HCT116 (cell line): ENCODE measurements around the gene PTPRC. TPM values are rescaled to one million over a fixed set of nuclear protein-coding genes. Genes with fewer than 3 reads are reported as not detected.

Source experiments
- ATAC-seq: fragments of 200-7000 bp; cut with Tn5 transposase; 2 replicates; pipeline ENCODE4 v1.9.1; 2020; ENCODE audit warnings: mild to moderate bottlenecking, moderate library complexity
- BruUV-seq: library from RNA; stranded (reverse); fragments of 400-500 nt; replicated peaks from 2 replicates; lab custom pipeline; 2021; lab: Mats Ljungman, UMichigan
- CTCF ChIA-PET: fragments of 300-600 bp; sonication (Branson Sonifier 250); formaldehyde crosslinking; loops from one replicate; lab custom pipeline; 2021; ENCODE audit warnings: antibody characterized with exemption; lab: Charles Lee
- POLR2A ChIA-PET: fragments of 300-600, 350-600 bp; sonication (Branson Sonifier 250); formaldehyde crosslinking; loops from one replicate; lab custom pipeline; 2021; ENCODE audit warnings: antibody characterized with exemption; lab: Charles Lee
- RAD21 ChIA-PET, 2 experiments: fragments of 300-600 bp; sonication (Branson Sonifier 250); formaldehyde crosslinking; loops; one replicate each; lab custom pipeline; 2023; ENCODE audit warnings: low total read pairs in 2 of 2; ENCODE audit not compliant: uncharacterized antibody in 2 of 2, unreplicated experiment in 2 of 2, low non-redundant PET in 1 of 2; lab: Charles Lee
- DNase-seq: peaks from one replicate; pipeline ENCODE4 v3.0.0-alpha.2; 2010; ENCODE audit warnings: low read depth, low spot score
- H2AFZ ChIP-seq: fragments of 200-600 bp; shearing (Covaris generic), sonication (generic); 2 replicates; pipeline ENCODE4 v1.6.1; 2017; ENCODE audit warnings: low read depth, mixed run types, mixed read lengths, antibody characterized with exemption, low read length; ENCODE audit not compliant: poor library complexity, severe bottlenecking
- H3K27ac ChIP-seq: 2 replicates; pipeline ENCODE4 v1.5.1; 2012; ENCODE audit warnings: low read depth, low read length
- H3K27me3 ChIP-seq: fragments of 200-600 bp; sonication (generic); 2 replicates; pipeline ENCODE4 v1.6.1; 2016; ENCODE audit warnings: mixed run types, low read length, mixed read lengths; ENCODE audit not compliant: insufficient read depth
- H3K36me3 ChIP-seq, 2 experiments: fragments of 200-500 bp in 1 of 2; fragments of 200-600 bp in 1 of 2; sonication (Bioruptor generic) in 1 of 2; sonication (generic) in 1 of 2; 2 replicates each; pipeline versions ENCODE4 v1.5.1 to v1.6.1; 2014 to 2016; ENCODE audit warnings: low read length in 2 of 2, inconsistent platforms in 1 of 2, mixed read lengths in 1 of 2, mixed run types in 1 of 2; ENCODE audit not compliant: insufficient read depth in 2 of 2, control insufficient read depth in 1 of 2
- H3K4me1 ChIP-seq, 2 experiments: fragments of 200-600 bp in 1 of 2; sonication (generic) in 1 of 2; 2 replicates each; pipeline versions ENCODE4 v1.5.1 to v1.6.1; 2012 to 2017; ENCODE audit warnings: low read length in 2 of 2, inconsistent platforms in 1 of 2, mild to moderate bottlenecking in 1 of 2, mixed read lengths in 1 of 2, mixed run types in 1 of 2, moderate library complexity in 1 of 2; ENCODE audit not compliant: insufficient read depth in 2 of 2, control insufficient read depth in 1 of 2
- H3K4me2 ChIP-seq: fragments of 200-600 bp; sonication (generic); 2 replicates; pipeline ENCODE4 v1.6.1; 2017; ENCODE audit warnings: mixed run types, low read length, mixed read lengths
- H3K4me3 ChIP-seq, 2 experiments: fragments of 200-600 bp in 1 of 2; sonication (generic) in 1 of 2; replicated peaks in 1 of 2; 2 replicates each; pipeline ENCODE4 v1.5.1; 2011 to 2016; ENCODE audit warnings: low read length in 2 of 2, control low read depth in 1 of 2, low read depth in 1 of 2, mild to moderate bottlenecking in 1 of 2, mixed read lengths in 1 of 2, mixed run types in 1 of 2
- H3K79me2 ChIP-seq: fragments of 200-600 bp; sonication (generic); 2 replicates; pipeline ENCODE4 v1.6.1; 2017; ENCODE audit warnings: mild to moderate bottlenecking, mixed run types, low read length, moderate library complexity, mixed read lengths; ENCODE audit not compliant: insufficient read depth
- H3K9ac ChIP-seq: fragments of 200-600 bp; sonication (generic); 2 replicates; pipeline ENCODE4 v1.6.1; 2016; ENCODE audit warnings: low read length, mixed read lengths
- H3K9me2 ChIP-seq: fragments of 200-600 bp; sonication (generic), shearing (Covaris generic); 2 replicates; pipeline ENCODE4 v1.6.1; 2017; ENCODE audit warnings: mixed run types, mild to moderate bottlenecking, moderate library complexity; ENCODE audit not compliant: insufficient read depth
- H3K9me3 ChIP-seq, 2 experiments: fragments of 200-500 bp in 1 of 2; fragments of 200-600 bp in 1 of 2; sonication (Bioruptor generic) in 1 of 2; sonication (generic) in 1 of 2; 2 replicates each; pipeline ENCODE4 v1.6.1; 2014 to 2017; ENCODE audit warnings: low read length in 2 of 2, mixed read lengths in 2 of 2, inconsistent platforms in 1 of 2, low read depth in 1 of 2, mild to moderate bottlenecking in 1 of 2, mixed run types in 1 of 2, moderate library complexity in 1 of 2; ENCODE audit not compliant: control insufficient read depth in 1 of 2, insufficient read depth in 1 of 2
- H4K20me1 ChIP-seq: fragments of 200-600 bp; sonication (generic), shearing (Covaris generic); 2 replicates; pipeline ENCODE4 v1.6.1; 2017; ENCODE audit warnings: mixed run types, mild to moderate bottlenecking, moderate library complexity; ENCODE audit not compliant: insufficient read depth
- POLR2AphosphoS5 ChIP-seq: IDR thresholded peaks from 2 replicates; pipeline ENCODE4 v1.6.1; 2011; ENCODE audit warnings: mild to moderate bottlenecking, low read depth, low read length, moderate library complexity
- SIN3A ChIP-seq: IDR thresholded peaks from 2 replicates; pipeline ENCODE4 v1.6.1; 2012; ENCODE audit warnings: low read depth
- SRF ChIP-seq: IDR thresholded peaks from 2 replicates; pipeline ENCODE4 v1.6.1; 2012; ENCODE audit warnings: low read depth
- TCF7L2 ChIP-seq: IDR thresholded peaks from 2 replicates; pipeline ENCODE4 v1.7.0; 2011; ENCODE audit warnings: borderline replicate concordance, inconsistent platforms; ENCODE audit not compliant: insufficient read depth, insufficient read length; ENCODE audit errors: extremely low read depth
- ZFX ChIP-seq: fragments of 450-650 bp; IDR thresholded peaks from 2 replicates; pipeline ENCODE4 v1.6.1; 2017
- intact Hi-C: fragments of 100-400 bp; cut with micrococcal nuclease; formaldehyde crosslinking; loops from 2 replicates; pipeline ENCODE4 v1.10.0; 2022
- total RNA-seq: library from RNA; stranded (reverse); gene quantifications from one replicate; pipeline ENCODE4 v1.2.1, GENCODE V29; 2021; ENCODE audit not compliant: unreplicated experiment
- TF ChIP-seq, protein P1 (sequence below), 3 experiments: fragments of 200-600 bp in 1 of 3; sonication (generic) in 1 of 3; IDR thresholded peaks in 2 of 3; conservative IDR thresholded peaks in 1 of 3; 2 replicates each; pipeline ENCODE4 v1.5.1; 2012 to 2017; ENCODE audit warnings: low read depth in 2 of 3, low read length in 2 of 3, antibody characterized with exemption in 1 of 3, borderline replicate concordance in 1 of 3, control low read depth in 1 of 3, mild to moderate bottlenecking in 1 of 3, mixed read lengths in 1 of 3, mixed run types in 1 of 3, moderate library complexity in 1 of 3; ENCODE audit not compliant: insufficient read depth in 1 of 3
- TF ChIP-seq, protein P2 (sequence below): IDR thresholded peaks from 2 replicates; pipeline ENCODE4 v1.6.1; 2011; ENCODE audit warnings: mild to moderate bottlenecking, low read length, moderate library complexity; ENCODE audit not compliant: insufficient replicate concordance; ENCODE audit errors: extremely low read depth

The PTPRC gene
- total RNA-seq, 1 experiment from 2014 or later, result 1.2 TPM

DNA sequence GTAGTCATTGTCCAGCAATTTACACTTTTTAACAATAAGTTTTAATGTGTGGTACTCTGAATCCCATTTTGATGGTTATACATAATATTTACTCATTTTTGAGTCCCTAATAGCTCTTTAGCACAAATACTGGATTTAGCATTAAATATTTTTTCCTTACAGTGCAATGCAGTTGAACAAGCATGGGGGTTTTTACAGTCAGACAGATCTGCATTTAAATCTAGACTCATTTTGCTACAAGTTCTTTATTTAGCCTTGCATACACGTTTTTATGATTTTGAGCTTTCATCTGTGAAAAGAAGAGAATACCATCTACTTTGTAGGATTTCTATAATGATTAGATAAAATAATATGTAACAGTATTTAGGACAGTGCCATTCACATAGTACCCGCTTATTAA is 44.0 kb downstream of the PTPRC start:
- Histone ChIP-seq H3K9ac (no peak overlapping the region), H3K9me2 (no peaks in the 10 kb centered on the region), H3K79me2 (no peaks in the 10 kb centered on the region), H3K27ac (no peak overlapping the region), H3K4me3 (no peak overlapping the region), H3K4me1 (no peaks in the 10 kb centered on the region), H2AFZ (no peak overlapping the region), H3K27me3 (no peaks in the 10 kb centered on the region), H3K4me2 (no peak overlapping the region), H4K20me1 (no peaks in the 10 kb centered on the region), H3K9me3 (no peaks in the 10 kb centered on the region), H3K36me3 (no peaks in the 10 kb centered on the region)
- ChIA-PET CTCF (interaction anchor here (0.6 kb wide), 1 partner anchor 13 kb away, joined by 3 read pairs; no protein-coding TSS in a partner anchor), POLR2A (no interaction called here), RAD21 (no interaction called here)
- no TSS peak for BruUV-seq
- DNase-seq (no peak), ATAC-seq (no peak)
- TF ChIP-seq POLR2AphosphoS5, result no peak
- TF ChIP-seq, protein P1, sequence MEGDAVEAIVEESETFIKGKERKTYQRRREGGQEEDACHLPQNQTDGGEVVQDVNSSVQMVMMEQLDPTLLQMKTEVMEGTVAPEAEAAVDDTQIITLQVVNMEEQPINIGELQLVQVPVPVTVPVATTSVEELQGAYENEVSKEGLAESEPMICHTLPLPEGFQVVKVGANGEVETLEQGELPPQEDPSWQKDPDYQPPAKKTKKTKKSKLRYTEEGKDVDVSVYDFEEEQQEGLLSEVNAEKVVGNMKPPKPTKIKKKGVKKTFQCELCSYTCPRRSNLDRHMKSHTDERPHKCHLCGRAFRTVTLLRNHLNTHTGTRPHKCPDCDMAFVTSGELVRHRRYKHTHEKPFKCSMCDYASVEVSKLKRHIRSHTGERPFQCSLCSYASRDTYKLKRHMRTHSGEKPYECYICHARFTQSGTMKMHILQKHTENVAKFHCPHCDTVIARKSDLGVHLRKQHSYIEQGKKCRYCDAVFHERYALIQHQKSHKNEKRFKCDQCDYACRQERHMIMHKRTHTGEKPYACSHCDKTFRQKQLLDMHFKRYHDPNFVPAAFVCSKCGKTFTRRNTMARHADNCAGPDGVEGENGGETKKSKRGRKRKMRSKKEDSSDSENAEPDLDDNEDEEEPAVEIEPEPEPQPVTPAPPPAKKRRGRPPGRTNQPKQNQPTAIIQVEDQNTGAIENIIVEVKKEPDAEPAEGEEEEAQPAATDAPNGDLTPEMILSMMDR (IDR thresholded peaks at IDR 0.05 in 2 of 3, conservative IDR thresholded peaks at IDR 0.05 in 1 of 3; ENCODE audit: borderline replicate concordance in 1 of 3, insufficient read depth in 1 of 3, low read depth in 2 of 3, low read length in 2 of 3), result no peak
- no peak for TF ChIP-seq ZFX
- no peak for TF ChIP-seq TCF7L2
- TF ChIP-seq SRF, result no peak
- TF ChIP-seq, protein P2, sequence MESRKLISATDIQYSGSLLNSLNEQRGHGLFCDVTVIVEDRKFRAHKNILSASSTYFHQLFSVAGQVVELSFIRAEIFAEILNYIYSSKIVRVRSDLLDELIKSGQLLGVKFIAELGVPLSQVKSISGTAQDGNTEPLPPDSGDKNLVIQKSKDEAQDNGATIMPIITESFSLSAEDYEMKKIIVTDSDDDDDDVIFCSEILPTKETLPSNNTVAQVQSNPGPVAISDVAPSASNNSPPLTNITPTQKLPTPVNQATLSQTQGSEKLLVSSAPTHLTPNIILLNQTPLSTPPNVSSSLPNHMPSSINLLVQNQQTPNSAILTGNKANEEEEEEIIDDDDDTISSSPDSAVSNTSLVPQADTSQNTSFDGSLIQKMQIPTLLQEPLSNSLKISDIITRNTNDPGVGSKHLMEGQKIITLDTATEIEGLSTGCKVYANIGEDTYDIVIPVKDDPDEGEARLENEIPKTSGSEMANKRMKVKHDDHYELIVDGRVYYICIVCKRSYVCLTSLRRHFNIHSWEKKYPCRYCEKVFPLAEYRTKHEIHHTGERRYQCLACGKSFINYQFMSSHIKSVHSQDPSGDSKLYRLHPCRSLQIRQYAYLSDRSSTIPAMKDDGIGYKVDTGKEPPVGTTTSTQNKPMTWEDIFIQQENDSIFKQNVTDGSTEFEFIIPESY, result no peak
- TF ChIP-seq SIN3A, result no peak
- intact Hi-C loops, result loop anchor here (10.0 kb wide), 1 partner anchor 758 kb away; no protein-coding TSS in a partner anchor
